HepG2 (cell line): ENCODE data around the gene EGFL8. TPM values are rescaled to one million over a fixed set of nuclear protein-coding genes. Genes with fewer than 3 reads are reported as not detected.

Experiments used
- ATAC-seq: fragments of 200-7000 bp; cut with Tn5 transposase; 3 replicates; pipeline ENCODE4 v1.9.1; 2020; ENCODE audit warnings: mild to moderate bottlenecking, moderate library complexity
- BruUV-seq: library from RNA; stranded (reverse); fragments of 400-500 nt; replicated peaks from 2 replicates; lab custom pipeline; 2021; lab: Mats Ljungman, UMichigan
- CTCF ChIA-PET: fragments of 300-600 bp; formaldehyde crosslinking; extraction: SDS; loops from one replicate; lab custom pipeline; 2021; ENCODE audit warnings: low total read pairs, inconsistent platforms, low intra/inter-chr PET ratio; lab: Yijun Ruan, JAX
- POLR2A ChIA-PET: fragments of 350-600 bp; sonication (Branson Sonifier 250); formaldehyde crosslinking; loops from one replicate; lab custom pipeline; 2020; ENCODE audit warnings: antibody characterized with exemption, inconsistent platforms; lab: Yijun Ruan, JAX
- DNase-seq: peaks from one replicate; pipeline ENCODE4 v3.0.0-alpha.2; 2015; ENCODE audit warnings: low spot score
- FAIRE-seq: peaks from 3 replicates; lab custom pipeline; 2011; peaks lifted over from hg19 to GRCh38; lab: Jason Lieb, UNC
- H2AFZ ChIP-seq: one replicate; pipeline ENCODE4 v1.6.1; 2011; ENCODE audit warnings: low read length, inconsistent platforms
- H3K27ac ChIP-seq: fragments of 300-600 bp; 3 replicates; pipeline ENCODE4 v1.8.0; 2011; ENCODE audit warnings: mixed run types, mild to moderate bottlenecking, mixed read lengths, low read length, inconsistent platforms; ENCODE audit not compliant: insufficient read depth; ENCODE audit errors: extremely low read length
- H3K27me3 ChIP-seq, 2 experiments: fragments of 200-600 bp in 1 of 2; 2 replicates in 1 of 2; 3 replicates in 1 of 2; pipeline versions ENCODE4 v1.6.0 to v1.8.0; 2011; ENCODE audit warnings: low read length in 2 of 2, mild to moderate bottlenecking in 2 of 2, moderate library complexity in 2 of 2, inconsistent platforms in 1 of 2; ENCODE audit not compliant: insufficient read depth in 2 of 2, control insufficient read depth in 1 of 2
- H3K36me3 ChIP-seq, 2 experiments: fragments of 200-600 bp in 1 of 2; replicated peaks in 1 of 2; 2 replicates in 1 of 2; 3 replicates in 1 of 2; pipeline versions ENCODE4 v1.5.1 to v1.8.0; 2011; ENCODE audit warnings: low read length in 2 of 2, inconsistent platforms in 1 of 2; ENCODE audit not compliant: insufficient read depth in 2 of 2, control insufficient read depth in 1 of 2
- H3K4me1 ChIP-seq: 2 replicates; pipeline ENCODE4 v1.5.1; 2012; ENCODE audit warnings: low read length, inconsistent platforms; ENCODE audit not compliant: insufficient read depth
- H3K4me2 ChIP-seq: 2 replicates; pipeline ENCODE4 v1.6.0; 2011; ENCODE audit warnings: low read depth, low read length, inconsistent platforms
- H3K4me3 ChIP-seq, 3 experiments: fragments of 200-600 bp in 1 of 3; sonication (generic), shearing (Covaris generic) in 1 of 3; replicated peaks in 1 of 3; 2 replicates each; pipeline ENCODE4 v1.5.1; 2011 to 2016; ENCODE audit warnings: low read length in 3 of 3, inconsistent platforms in 2 of 3, low read depth in 2 of 3, mild to moderate bottlenecking in 2 of 3, control low read depth in 1 of 3, mixed read lengths in 1 of 3; ENCODE audit not compliant: insufficient read depth in 1 of 3
- H3K79me2 ChIP-seq: one replicate; pipeline ENCODE4 v1.6.1; 2011; ENCODE audit warnings: low read length, inconsistent platforms; ENCODE audit not compliant: insufficient read depth
- H3K9ac ChIP-seq: 2 replicates; pipeline ENCODE4 v1.6.0; 2011; ENCODE audit warnings: mild to moderate bottlenecking, low read depth, low read length, inconsistent platforms; ENCODE audit not compliant: insufficient read depth
- H3K9me3 ChIP-seq: 2 replicates; pipeline ENCODE4 v1.5.1; 2012; ENCODE audit warnings: mild to moderate bottlenecking, low read length
- H4K20me1 ChIP-seq: 2 replicates; pipeline ENCODE4 v1.6.0; 2011; ENCODE audit warnings: inconsistent platforms, mild to moderate bottlenecking, low read length, moderate library complexity; ENCODE audit not compliant: insufficient read depth
- ATF6 ChIP-seq: sonication (generic); formaldehyde crosslinking; conservative IDR thresholded peaks from 2 replicates; pipeline ENCODE4 v1.4.0; 2020; ENCODE audit warnings: missing genetic modification reagents
- DMTF1 ChIP-seq: sonication (generic); formaldehyde crosslinking; IDR thresholded peaks from 2 replicates; pipeline ENCODE4 v1.4.0; 2020; ENCODE audit warnings: mild to moderate bottlenecking, missing genetic modification reagents
- GRHL1 ChIP-seq: sonication (generic); formaldehyde crosslinking; conservative IDR thresholded peaks from 2 replicates; pipeline ENCODE4 v1.8.0; 2022; ENCODE audit warnings: missing genetic modification reagents
- HMG20A ChIP-seq: IDR thresholded peaks from 2 replicates; pipeline ENCODE4 v1.6.1; 2016; ENCODE audit warnings: borderline replicate concordance
- JUNB ChIP-seq: sonication (generic); formaldehyde crosslinking; IDR thresholded peaks from 2 replicates; pipeline ENCODE4 v1.8.0; 2022; ENCODE audit warnings: missing genetic modification reagents, mild to moderate bottlenecking, borderline replicate concordance
- KDM5A ChIP-seq: fragments of 200-600 bp; sonication (generic); IDR thresholded peaks from 2 replicates; pipeline ENCODE4 v1.7.0; 2018; ENCODE audit warnings: antibody characterized with exemption, mild to moderate bottlenecking, low read length, borderline replicate concordance
- MAZ ChIP-seq, 2 experiments: sonication (generic) in 1 of 2; formaldehyde crosslinking in 1 of 2; IDR thresholded peaks; 2 replicates each; pipeline versions ENCODE4 v1.5.0 to v1.6.1; 2012 to 2020; ENCODE audit warnings: low read depth in 2 of 2, mild to moderate bottlenecking in 2 of 2, borderline replicate concordance in 1 of 2, improper control_type of control experiment in 1 of 2, low read length in 1 of 2, missing genetic modification reagents in 1 of 2, moderate library complexity in 1 of 2
- PHF20 ChIP-seq: sonication (generic); formaldehyde crosslinking; IDR thresholded peaks from 2 replicates; pipeline ENCODE4 v1.5.0; 2020; ENCODE audit warnings: mild to moderate bottlenecking, missing genetic modification reagents
- SALL2 ChIP-seq: sonication (generic); formaldehyde crosslinking; IDR thresholded peaks from 2 replicates; pipeline ENCODE4 v1.8.1; 2023; ENCODE audit warnings: mild to moderate bottlenecking, missing genetic modification reagents, inconsistent platforms
- SIX4 ChIP-seq: sonication (generic); formaldehyde crosslinking; IDR thresholded peaks from 2 replicates; pipeline ENCODE4 v1.4.0; 2020; ENCODE audit warnings: missing genetic modification reagents
- ZNF75D ChIP-seq: sonication (generic); formaldehyde crosslinking; IDR thresholded peaks from 2 replicates; pipeline ENCODE4 v1.8.1; 2023; ENCODE audit warnings: missing genetic modification reagents, mild to moderate bottlenecking, borderline replicate concordance
- WGBS: methylation state at CpG from one replicate; pipeline ENCODE4 v1.1.6; 2017; ENCODE audit warnings: low lambda C conversion rate; 5-methylcytosine and 5-hydroxymethylcytosine counted together
- in situ Hi-C: cut with HindIII; loops from 2 replicates; pipeline ENCODE4 v1.10.0; 2017; ENCODE audit warnings: low pct_unique_long_range_greater_than_20kb; ENCODE audit not compliant: extremely low pct_ligation_motif_present
- intact Hi-C: fragments of 100-400 bp; cut with micrococcal nuclease; formaldehyde crosslinking; loops from one replicate; pipeline ENCODE4 v1.10.0; 2022; ENCODE audit not compliant: unreplicated experiment
- polyA plus RNA-seq, 8 experiments: library from polyadenylated mRNA; depleted of rRNA in 3 of 8; stranded (reverse) in 7 of 8; unstranded in 1 of 8; fragments of >200 nt; fragmentation: Illumina TruSeq in 4 of 8; extraction: Trizol in 4 of 8; gene quantifications; 2 replicates each; pipeline versions ENCODE4 v1.2.1 to v1.2.3, GENCODE V29; 2011 to 2016; ENCODE audit warnings: low read depth in 4 of 8, missing spikeins in 1 of 8, mixed read lengths in 1 of 8; ENCODE audit not compliant: insufficient read depth in 1 of 8
- total RNA-seq, 5 experiments: library from RNA; depleted of rRNA; stranded (reverse); fragments of >200 nt; fragmentation: Illumina TruSeq; extraction: Trizol; gene quantifications; 2 replicates each; pipeline ENCODE4 v1.2.3, GENCODE V29; 2016; ENCODE audit warnings: low read depth in 1 of 5

The EGFL8 gene
- total and polyA plus RNA-seq, 2 of the 13 experiments (the other 11 are each of a cell fraction or from before 2014, with no cell fraction given) = 10.0 to 11.5 TPM

GRCh38 chr6:32171234-32171633 lies 6.8 kb downstream of the EGFL8 start (continued):
- no peak for TF ChIP-seq GRHL1
- TF ChIP-seq ATF6 (CRISPR knock-in tag) = no peak
- no peak for TF ChIP-seq SALL2 (CRISPR knock-in tag)
- no peak for TF ChIP-seq KDM5A
- no peak for TF ChIP-seq HMG20A
- TF ChIP-seq JUNB (CRISPR knock-in tag) = no peak
- no peak for TF ChIP-seq ZNF75D

GRCh38 chr6:32173051-32173727 lies 8.8 kb downstream of the EGFL8 start:
- no peaks in the 10 kb centered on the region for H3K9me3 ChIP-seq
- no peaks in the 10 kb centered on the region; a peak in 1 of 5 replicates for H3K27me3 ChIP-seq
- H4K20me1 ChIP-seq = no peaks in the 10 kb centered on the region
- peaks cover 36% of the 10 kb centered on the region for H3K79me2 ChIP-seq
- no peak overlapping the region for H3K27ac ChIP-seq
- FAIRE-seq (no peak), ATAC-seq (no peak), DNase-seq (no peak)
- peak overlapping the region; percentile 7; the same call in 1 of the 2 replicates for H3K9ac ChIP-seq
- POLR2A ChIA-PET = interaction anchor here (0.6 kb wide), 1 partner anchor 20 kb away, joined by 3 read pairs; no protein-coding TSS in a partner anchor
- peak overlapping the region; percentile 19 for H3K4me2 ChIP-seq
- intact Hi-C loops (no loop called here), in situ Hi-C loops (no loop called here)
- H3K4me3 ChIP-seq = no peak overlapping the region
- H3K4me1 ChIP-seq = peaks cover 46% of the 10 kb centered on the region
- CTCF ChIA-PET = no interaction called here
- H2AFZ ChIP-seq = no peak overlapping the region
- peaks cover 13 to 33% of the 10 kb centered on the region in 2 experiments for H3K36me3 ChIP-seq
- WGBS = 96% methylated on average over 4 of the region's 4 CpGs
- TF ChIP-seq DMTF1 (CRISPR knock-in tag) (no peak), SIX4 (CRISPR knock-in tag) (no peak), PHF20 (CRISPR knock-in tag) (no peak), MAZ (IDR thresholded peaks at IDR 0.05; ENCODE audit: borderline replicate concordance, low read depth, low read length) (no peak), MAZ (CRISPR knock-in tag; IDR thresholded peaks at IDR 0.05; ENCODE audit: low read depth) (no peak)
- TF ChIP-seq, all 625 proteins: peak for 0
- no TSS peak for BruUV-seq
